ENCODE data around the gene UBIAD1. TPM values are rescaled to one million over a fixed set of nuclear protein-coding genes. Genes with fewer than 3 reads are reported as not detected.

The UBIAD1 gene
- polyA plus RNA-seq, 1 experiment: 10.0 TPM

GRCh38 chr1:11237356-11237755 is 35.6 kb upstream of the UBIAD1 start:
- H3K27me3 ChIP-seq (ENCODE audit: control insufficient read depth, insufficient read depth, low read length): no peaks in the 10 kb centered on the region
- ChIA-PET POLR2A (no interaction called here), CTCF (interaction anchor here (1.2 to 12.1 kb wide), 3 partner anchors 25 to 408 kb away, joined by 3 to 283 read pairs (median 10); partner anchors contain the start of gene MTOR)
- peak overlapping the region; percentile 31 for H3K27ac ChIP-seq (ENCODE audit: low read depth, low read length)
- no peak overlapping the region for H3K4me3 ChIP-seq (ENCODE audit: low read depth, low read length)
- TF ChIP-seq, protein P1, sequence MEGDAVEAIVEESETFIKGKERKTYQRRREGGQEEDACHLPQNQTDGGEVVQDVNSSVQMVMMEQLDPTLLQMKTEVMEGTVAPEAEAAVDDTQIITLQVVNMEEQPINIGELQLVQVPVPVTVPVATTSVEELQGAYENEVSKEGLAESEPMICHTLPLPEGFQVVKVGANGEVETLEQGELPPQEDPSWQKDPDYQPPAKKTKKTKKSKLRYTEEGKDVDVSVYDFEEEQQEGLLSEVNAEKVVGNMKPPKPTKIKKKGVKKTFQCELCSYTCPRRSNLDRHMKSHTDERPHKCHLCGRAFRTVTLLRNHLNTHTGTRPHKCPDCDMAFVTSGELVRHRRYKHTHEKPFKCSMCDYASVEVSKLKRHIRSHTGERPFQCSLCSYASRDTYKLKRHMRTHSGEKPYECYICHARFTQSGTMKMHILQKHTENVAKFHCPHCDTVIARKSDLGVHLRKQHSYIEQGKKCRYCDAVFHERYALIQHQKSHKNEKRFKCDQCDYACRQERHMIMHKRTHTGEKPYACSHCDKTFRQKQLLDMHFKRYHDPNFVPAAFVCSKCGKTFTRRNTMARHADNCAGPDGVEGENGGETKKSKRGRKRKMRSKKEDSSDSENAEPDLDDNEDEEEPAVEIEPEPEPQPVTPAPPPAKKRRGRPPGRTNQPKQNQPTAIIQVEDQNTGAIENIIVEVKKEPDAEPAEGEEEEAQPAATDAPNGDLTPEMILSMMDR (IDR thresholded peaks at IDR 0.05; ENCODE audit: low read depth, low read length): no peak
- H3K9me3 ChIP-seq (ENCODE audit: control insufficient read depth, insufficient read depth, low read length): no peaks in the 10 kb centered on the region
- no peak for DNase-seq (ENCODE audit: low read depth, low spot score)

DNA sequence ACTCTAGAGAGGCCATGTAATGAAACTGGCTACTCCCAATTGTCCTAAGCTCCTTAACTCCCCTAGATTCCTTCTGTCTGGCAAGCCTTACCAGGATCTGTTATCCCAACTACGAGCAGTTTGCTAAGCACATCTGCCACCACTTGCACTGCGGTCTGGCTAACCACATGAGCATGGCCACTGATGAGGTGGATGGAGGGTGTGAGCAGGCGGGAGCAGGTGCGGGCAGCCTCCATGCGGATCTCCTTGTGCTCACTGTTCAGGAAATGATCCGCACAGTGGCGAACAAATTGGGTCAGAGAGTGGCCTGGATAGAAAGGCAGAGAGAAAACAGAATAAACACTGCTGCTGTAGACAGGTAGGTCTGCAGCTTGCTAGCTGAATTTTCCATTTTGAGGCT is 34.7 kb upstream of the UBIAD1 start:
- Histone ChIP-seq H3K27me3 (ENCODE audit: control insufficient read depth, insufficient read depth, low read length) (no peaks in the 10 kb centered on the region), H3K27ac (ENCODE audit: low read depth, low read length) (no peak overlapping the region), H3K4me3 (ENCODE audit: low read depth, low read length) (no peak overlapping the region), H3K9me3 (ENCODE audit: control insufficient read depth, insufficient read depth, low read length) (no peaks in the 10 kb centered on the region)
- TF ChIP-seq, protein P1 (IDR thresholded peaks at IDR 0.05; ENCODE audit: low read depth, low read length): no peak
- ChIA-PET CTCF (interaction anchor here (1.2 to 12.1 kb wide), 3 partner anchors 24 to 407 kb away, joined by 3 to 283 read pairs (median 10); partner anchors contain the start of gene MTOR), POLR2A (no interaction called here)
- DNase-seq (ENCODE audit: low read depth, low spot score): no peak

- DNase-seq (ENCODE audit: low read depth, low spot score): no peak
- no peaks in the 10 kb centered on the region for H3K9me3 ChIP-seq (ENCODE audit: control insufficient read depth, insufficient read depth, low read length)
- TF ChIP-seq, protein P1 (IDR thresholded peaks at IDR 0.05; ENCODE audit: low read depth, low read length): no peak
- ChIA-PET POLR2A (no interaction called here), CTCF (interaction anchor here (12.1 kb wide), 1 partner anchor 400 kb away, joined by 283 read pairs; no protein-coding TSS in a partner anchor)
- H3K27ac ChIP-seq (ENCODE audit: low read depth, low read length): no peak overlapping the region
- no peak overlapping the region for H3K4me3 ChIP-seq (ENCODE audit: low read depth, low read length)
- H3K27me3 ChIP-seq (ENCODE audit: control insufficient read depth, insufficient read depth, low read length): no peaks in the 10 kb centered on the region
Observed at GRCh38 chr1:11245248-11245647, 27.8 kb upstream of the UBIAD1 start.

GRCh38 chr1:11245904-11246719 is 26.9 kb upstream of the UBIAD1 start:
- no peaks in the 10 kb centered on the region for H3K27me3 ChIP-seq (ENCODE audit: control insufficient read depth, insufficient read depth, low read length)
- no peaks in the 10 kb centered on the region for H3K9me3 ChIP-seq (ENCODE audit: control insufficient read depth, insufficient read depth, low read length)
- TF ChIP-seq, protein P1 (IDR thresholded peaks at IDR 0.05; ENCODE audit: low read depth, low read length): no peak
- H3K4me3 ChIP-seq (ENCODE audit: low read depth, low read length): no peak overlapping the region
- no peak for DNase-seq (ENCODE audit: low read depth, low spot score)
- H3K27ac ChIP-seq (ENCODE audit: low read depth, low read length): no peak overlapping the region
- ChIA-PET CTCF (interaction anchor here (12.1 kb wide), 1 partner anchor 399 kb away, joined by 283 read pairs; no protein-coding TSS in a partner anchor), POLR2A (no interaction called here)

DNA sequence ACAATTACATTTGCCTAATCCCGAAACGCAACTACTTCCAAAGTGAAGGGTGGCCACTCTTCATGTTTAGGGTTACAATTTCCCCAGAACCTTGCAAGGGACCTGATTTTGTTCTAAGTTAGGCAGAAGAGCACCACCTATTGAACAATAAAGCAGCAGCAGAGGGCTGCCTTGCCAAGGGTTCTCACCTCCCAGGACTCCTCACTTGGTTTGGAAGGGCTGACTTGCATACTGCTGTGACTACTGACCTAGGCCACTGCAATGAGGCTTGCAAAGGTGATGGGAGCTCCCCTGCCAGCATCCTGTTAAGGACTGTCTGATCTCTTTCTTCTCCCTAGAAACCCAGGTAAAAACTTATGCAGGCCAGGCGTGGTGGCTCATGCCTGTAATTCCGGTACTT is 24.8 kb upstream of the UBIAD1 start:
- Histone ChIP-seq H3K27me3 (ENCODE audit: control insufficient read depth, insufficient read depth, low read length) (no peaks in the 10 kb centered on the region), H3K9me3 (ENCODE audit: control insufficient read depth, insufficient read depth, low read length) (no peaks in the 10 kb centered on the region), H3K27ac (ENCODE audit: low read depth, low read length) (no peak overlapping the region), H3K4me3 (ENCODE audit: low read depth, low read length) (no peak overlapping the region)
- no peak for DNase-seq (ENCODE audit: low read depth, low spot score)
- TF ChIP-seq, protein P1 (IDR thresholded peaks at IDR 0.05; ENCODE audit: low read depth, low read length): no peak
- ChIA-PET CTCF (interaction anchor here (12.1 kb wide), 1 partner anchor 397 kb away, joined by 283 read pairs; no protein-coding TSS in a partner anchor), POLR2A (no interaction called here)

All from AG04450 (cell line).